ENCODE results near the gene FAM174B. TPM values are rescaled to one million over a fixed set of nuclear protein-coding genes. Genes with fewer than 3 reads are reported as not detected.

The FAM174B gene
- total and polyA plus RNA-seq, 10 of the 15 experiments (the other 5 are each of a cell fraction or from before 2014, with no cell fraction given): 0.71 to 15.9 (median 4.2) TPM

DNA sequence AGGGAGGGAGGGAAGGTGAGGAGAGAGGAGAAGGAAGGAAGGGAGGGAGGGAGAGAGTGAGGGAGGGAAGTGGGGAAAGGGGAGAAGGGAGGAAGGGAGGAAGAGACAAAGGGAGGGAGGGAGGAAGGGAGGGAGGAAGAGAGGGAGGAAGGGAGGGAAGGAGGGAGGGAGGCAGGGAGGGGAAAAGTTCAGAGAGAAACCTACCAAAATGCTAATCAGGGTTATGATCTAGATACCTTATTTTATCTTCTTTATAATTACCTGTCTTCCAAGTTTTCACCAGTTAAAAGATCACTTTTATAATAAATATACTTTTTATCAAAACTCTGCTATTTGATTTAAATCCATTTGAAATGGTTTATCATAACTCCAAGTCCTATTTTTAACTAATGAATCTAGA is 44.4 kb downstream of the FAM174B start (continued):
- no peak for TF ChIP-seq RCOR1 (conservative IDR thresholded peaks at IDR 0.05; ENCODE audit: low read depth, low read length)
- no peak for TF ChIP-seq SREBF2 (IDR thresholded peaks at IDR 0.05; ENCODE audit: low read length)
- TF ChIP-seq, protein P1, sequence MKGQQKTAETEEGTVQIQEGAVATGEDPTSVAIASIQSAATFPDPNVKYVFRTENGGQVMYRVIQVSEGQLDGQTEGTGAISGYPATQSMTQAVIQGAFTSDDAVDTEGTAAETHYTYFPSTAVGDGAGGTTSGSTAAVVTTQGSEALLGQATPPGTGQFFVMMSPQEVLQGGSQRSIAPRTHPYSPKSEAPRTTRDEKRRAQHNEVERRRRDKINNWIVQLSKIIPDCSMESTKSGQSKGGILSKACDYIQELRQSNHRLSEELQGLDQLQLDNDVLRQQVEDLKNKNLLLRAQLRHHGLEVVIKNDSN (IDR thresholded peaks at IDR 0.05; ENCODE audit: borderline replicate concordance, extremely low read length, insufficient read depth, low read depth, low read length): no peak
- TF ChIP-seq, protein P2, sequence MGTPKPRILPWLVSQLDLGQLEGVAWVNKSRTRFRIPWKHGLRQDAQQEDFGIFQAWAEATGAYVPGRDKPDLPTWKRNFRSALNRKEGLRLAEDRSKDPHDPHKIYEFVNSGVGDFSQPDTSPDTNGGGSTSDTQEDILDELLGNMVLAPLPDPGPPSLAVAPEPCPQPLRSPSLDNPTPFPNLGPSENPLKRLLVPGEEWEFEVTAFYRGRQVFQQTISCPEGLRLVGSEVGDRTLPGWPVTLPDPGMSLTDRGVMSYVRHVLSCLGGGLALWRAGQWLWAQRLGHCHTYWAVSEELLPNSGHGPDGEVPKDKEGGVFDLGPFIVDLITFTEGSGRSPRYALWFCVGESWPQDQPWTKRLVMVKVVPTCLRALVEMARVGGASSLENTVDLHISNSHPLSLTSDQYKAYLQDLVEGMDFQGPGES (IDR thresholded peaks at IDR 0.05): no peak
- no peak for TF ChIP-seq POLR2A (IDR thresholded peaks at IDR 0.05; ENCODE audit: low read depth, low read length)

DNA sequence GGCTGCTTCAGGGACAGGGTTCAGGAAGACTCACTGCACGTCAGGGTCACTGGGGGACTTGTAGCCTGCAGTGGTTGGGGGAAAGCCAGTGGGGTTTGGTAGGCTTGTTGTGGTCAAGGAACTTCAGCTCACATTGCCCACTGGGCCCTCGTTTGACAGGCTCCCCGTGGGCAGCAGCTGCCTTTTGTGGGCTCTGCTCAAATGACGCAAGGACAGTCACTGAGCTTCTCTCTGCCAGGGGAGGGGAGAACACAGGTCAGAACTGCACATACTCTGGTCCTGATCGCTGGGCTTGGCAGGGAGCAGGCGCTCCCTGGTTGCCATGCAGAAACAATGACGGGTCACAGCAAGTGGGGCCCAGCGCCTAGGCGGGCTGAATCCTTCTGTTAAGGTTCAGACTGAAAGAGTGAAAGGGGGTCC is 45.5 kb downstream of the FAM174B start:
- no peak for TF ChIP-seq TAF1 (IDR thresholded peaks at IDR 0.05; ENCODE audit: borderline replicate concordance, low read depth, low read length)
- no peak for TF ChIP-seq LARP7 (IDR thresholded peaks at IDR 0.05)
- TF ChIP-seq, protein P3, sequence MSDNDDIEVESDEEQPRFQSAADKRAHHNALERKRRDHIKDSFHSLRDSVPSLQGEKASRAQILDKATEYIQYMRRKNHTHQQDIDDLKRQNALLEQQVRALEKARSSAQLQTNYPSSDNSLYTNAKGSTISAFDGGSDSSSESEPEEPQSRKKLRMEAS (IDR thresholded peaks at IDR 0.05; ENCODE audit: low read depth, low read length): no peak
- TF ChIP-seq NR2C1 (IDR thresholded peaks at IDR 0.05): no peak
- no peak overlapping the region for H3K4me3 ChIP-seq
- no peak overlapping the region for H2AFZ ChIP-seq (ENCODE audit: control insufficient read depth, low read depth, low read length)
- H3K9me3 ChIP-seq (replicated peaks; ENCODE audit: control insufficient read depth, insufficient read depth, low read length): no peaks in the 10 kb centered on the region
- in situ Hi-C loops (cut with MboI) (no loop called here), intact Hi-C loops (cut with micrococcal nuclease; ENCODE audit: unreplicated experiment) (no loop called here)
- no peaks in the 10 kb centered on the region for H3K36me3 ChIP-seq (ENCODE audit: control insufficient read depth in 2 of 2, insufficient read depth in 2 of 2, low read length in 1 of 2)
- no peaks in the 10 kb centered on the region for H3K79me2 ChIP-seq (ENCODE audit: control insufficient read depth, insufficient read depth, low read length)
- FAIRE-seq (no peak), DNase-seq (ENCODE audit: low read depth, low spot score) (no peak), ATAC-seq (no peak)
- RAD21 ChIA-PET (ENCODE audit: unreplicated experiment): no interaction called here
- no peaks in the 10 kb centered on the region for H4K20me1 ChIP-seq (ENCODE audit: control insufficient read depth, insufficient read depth)
- CTCF ChIA-PET: interaction anchor here (0.9 kb wide), 1 partner anchor 105 kb away, joined by 4 read pairs; no protein-coding TSS in a partner anchor
- no peaks in the 10 kb centered on the region for H3K4me1 ChIP-seq (ENCODE audit: control insufficient read depth, insufficient read depth, low read length)
- 0 out of 4 replicates have a peak, but pooled peaks cover 0 to 2% of the 10 kb centered on the region in 2 experiments for H3K27me3 ChIP-seq (replicated peaks in 1 of 2; ENCODE audit: control insufficient read depth in 2 of 2, insufficient read depth in 2 of 2, low read length in 1 of 2)
- POLR2A ChIA-PET: no interaction called here
- SMC1A ChIA-PET (ENCODE audit: uncharacterized antibody, unreplicated experiment): no interaction called here
- 42% methylated on average over 9 of the region's 9 CpGs for WGBS (ENCODE audit: insufficient coverage, insufficient replicate concordance, low lambda C conversion rate, missing lambda C conversion rate)
- no TSS peak for BruUV-seq (replicated peaks)
- no peak overlapping the region for H3K9ac ChIP-seq (ENCODE audit: control insufficient read depth, insufficient read depth, low read length)
- no peak overlapping the region for H3K4me2 ChIP-seq (ENCODE audit: control insufficient read depth, insufficient read depth)
- H3K27ac ChIP-seq (ENCODE audit: control insufficient read depth, insufficient read depth): no peak overlapping the region
